Measurements from ENCODE around the gene FHIT. TPM values are rescaled to one million over a fixed set of nuclear protein-coding genes. Genes with fewer than 3 reads are reported as not detected.

The FHIT gene
- total and polyA plus RNA-seq, 7 donors: 0.98 to 10.4 (median 4.0) TPM

DNA sequence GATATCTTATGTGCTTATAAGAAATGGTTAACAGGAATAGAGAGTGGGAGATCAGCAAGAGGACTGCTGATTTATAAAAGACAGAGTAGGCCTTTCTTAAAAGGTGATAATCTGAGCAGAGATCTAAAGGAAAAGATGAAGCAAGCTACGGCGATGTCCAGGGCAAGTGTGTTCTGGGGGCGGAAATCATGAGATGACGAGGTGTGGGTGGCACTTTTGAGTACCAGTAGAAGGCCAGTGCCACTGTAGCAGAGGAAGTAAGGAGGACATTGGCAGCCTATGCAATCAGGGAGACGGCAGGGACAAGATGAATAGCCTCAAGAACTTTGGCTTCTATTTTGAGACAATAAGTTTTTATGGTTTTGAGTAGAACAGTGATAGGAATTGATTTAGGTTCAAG lies 492.4 kb downstream of the FHIT start:
- Histone ChIP-seq H3K4me1 (no peaks in the 10 kb centered on the region), H3K27me3 (ENCODE audit: insufficient read depth in 3 of 3, low read length in 2 of 3) (no peaks in the 10 kb centered on the region), H3K4me3 (no peak overlapping the region), H3K9me3 (no peaks in the 10 kb centered on the region), H3K27ac (no peak overlapping the region), H3K36me3 (ENCODE audit: insufficient read depth in 1 of 2, low read depth in 1 of 2) (no peaks in the 10 kb centered on the region)
- intact Hi-C loops (cut with DNase I): no loop called here
- DNase-seq: no peak
- 93 to 96% (median 95%) methylated on average over 5 of the region's 5 CpGs for WGBS, 3 donors
- TF ChIP-seq, protein P1, sequence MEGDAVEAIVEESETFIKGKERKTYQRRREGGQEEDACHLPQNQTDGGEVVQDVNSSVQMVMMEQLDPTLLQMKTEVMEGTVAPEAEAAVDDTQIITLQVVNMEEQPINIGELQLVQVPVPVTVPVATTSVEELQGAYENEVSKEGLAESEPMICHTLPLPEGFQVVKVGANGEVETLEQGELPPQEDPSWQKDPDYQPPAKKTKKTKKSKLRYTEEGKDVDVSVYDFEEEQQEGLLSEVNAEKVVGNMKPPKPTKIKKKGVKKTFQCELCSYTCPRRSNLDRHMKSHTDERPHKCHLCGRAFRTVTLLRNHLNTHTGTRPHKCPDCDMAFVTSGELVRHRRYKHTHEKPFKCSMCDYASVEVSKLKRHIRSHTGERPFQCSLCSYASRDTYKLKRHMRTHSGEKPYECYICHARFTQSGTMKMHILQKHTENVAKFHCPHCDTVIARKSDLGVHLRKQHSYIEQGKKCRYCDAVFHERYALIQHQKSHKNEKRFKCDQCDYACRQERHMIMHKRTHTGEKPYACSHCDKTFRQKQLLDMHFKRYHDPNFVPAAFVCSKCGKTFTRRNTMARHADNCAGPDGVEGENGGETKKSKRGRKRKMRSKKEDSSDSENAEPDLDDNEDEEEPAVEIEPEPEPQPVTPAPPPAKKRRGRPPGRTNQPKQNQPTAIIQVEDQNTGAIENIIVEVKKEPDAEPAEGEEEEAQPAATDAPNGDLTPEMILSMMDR (IDR thresholded peaks at IDR 0.05): no peak
- no peak for ATAC-seq

DNA sequence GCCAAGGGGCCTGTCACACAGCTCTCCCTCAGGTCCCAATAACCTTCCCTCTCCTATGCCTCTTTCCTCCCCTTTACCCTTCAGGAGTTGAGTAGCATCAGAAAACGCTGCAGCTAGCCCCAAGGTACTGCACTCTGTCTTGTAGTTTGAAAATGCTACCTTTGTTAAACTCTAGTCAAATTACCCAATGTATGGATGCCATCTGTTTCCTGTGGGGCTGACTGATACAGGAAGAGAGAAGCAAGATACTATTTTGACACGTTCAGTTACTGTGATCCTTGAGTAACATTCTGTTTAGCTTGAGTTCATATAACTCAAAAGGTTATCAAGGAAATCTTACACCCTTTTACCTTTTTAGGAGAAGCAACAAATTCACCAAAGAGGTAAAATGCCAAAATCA lies 493.1 kb downstream of the FHIT start:
- ATAC-seq: no peak
- 72 to 89% (median 79%) methylated on average over 2 of the region's 2 CpGs for WGBS, 3 donors
- TF ChIP-seq, protein P1 (IDR thresholded peaks at IDR 0.05): no peak
- DNase-seq: no peak
- Histone ChIP-seq H3K4me3 (no peak overlapping the region), H3K4me1 (no peaks in the 10 kb centered on the region), H3K27me3 (ENCODE audit: insufficient read depth in 3 of 3, low read length in 2 of 3) (no peaks in the 10 kb centered on the region), H3K27ac (no peak overlapping the region), H3K36me3 (ENCODE audit: insufficient read depth in 1 of 2, low read depth in 1 of 2) (no peaks in the 10 kb centered on the region), H3K9me3 (no peaks in the 10 kb centered on the region)
- intact Hi-C loops (cut with DNase I): no loop called here

DNA sequence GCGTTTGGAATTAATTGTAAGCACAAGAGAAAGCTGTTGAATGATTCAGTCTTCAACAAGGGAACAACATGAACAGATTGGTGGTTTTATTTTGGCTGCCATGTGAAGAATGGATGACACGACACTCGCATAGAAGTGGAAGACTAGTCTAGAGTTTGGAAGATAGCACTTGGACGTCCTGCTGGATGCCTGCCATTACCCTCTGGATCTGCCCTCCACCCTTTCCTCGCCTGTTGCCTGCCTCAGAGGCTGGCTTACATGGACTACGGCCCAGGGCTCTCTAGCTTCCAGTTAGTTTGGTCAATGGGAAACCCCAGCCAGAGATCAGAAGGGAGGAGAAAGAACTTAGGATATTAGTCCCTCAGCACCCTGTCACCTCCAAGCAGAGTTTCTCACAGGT lies 493.5 kb downstream of the FHIT start:
- WGBS, 3 donors: 64 to 77% (median 69%) methylated on average over 6 of the region's 6 CpGs
- DNase-seq (no peak), ATAC-seq (no peak)
- no peaks in the 10 kb centered on the region for H3K4me1 ChIP-seq
- intact Hi-C loops (cut with DNase I): no loop called here
- TF ChIP-seq, protein P1 (IDR thresholded peaks at IDR 0.05): no peak
- no peaks in the 10 kb centered on the region for H3K27me3 ChIP-seq (ENCODE audit: insufficient read depth in 3 of 3, low read length in 2 of 3)
- H3K9me3 ChIP-seq: no peaks in the 10 kb centered on the region
- H3K4me3 ChIP-seq: no peak overlapping the region
- H3K36me3 ChIP-seq (ENCODE audit: insufficient read depth in 1 of 2, low read depth in 1 of 2): no peaks in the 10 kb centered on the region
- H3K27ac ChIP-seq: no peak overlapping the region

DNA sequence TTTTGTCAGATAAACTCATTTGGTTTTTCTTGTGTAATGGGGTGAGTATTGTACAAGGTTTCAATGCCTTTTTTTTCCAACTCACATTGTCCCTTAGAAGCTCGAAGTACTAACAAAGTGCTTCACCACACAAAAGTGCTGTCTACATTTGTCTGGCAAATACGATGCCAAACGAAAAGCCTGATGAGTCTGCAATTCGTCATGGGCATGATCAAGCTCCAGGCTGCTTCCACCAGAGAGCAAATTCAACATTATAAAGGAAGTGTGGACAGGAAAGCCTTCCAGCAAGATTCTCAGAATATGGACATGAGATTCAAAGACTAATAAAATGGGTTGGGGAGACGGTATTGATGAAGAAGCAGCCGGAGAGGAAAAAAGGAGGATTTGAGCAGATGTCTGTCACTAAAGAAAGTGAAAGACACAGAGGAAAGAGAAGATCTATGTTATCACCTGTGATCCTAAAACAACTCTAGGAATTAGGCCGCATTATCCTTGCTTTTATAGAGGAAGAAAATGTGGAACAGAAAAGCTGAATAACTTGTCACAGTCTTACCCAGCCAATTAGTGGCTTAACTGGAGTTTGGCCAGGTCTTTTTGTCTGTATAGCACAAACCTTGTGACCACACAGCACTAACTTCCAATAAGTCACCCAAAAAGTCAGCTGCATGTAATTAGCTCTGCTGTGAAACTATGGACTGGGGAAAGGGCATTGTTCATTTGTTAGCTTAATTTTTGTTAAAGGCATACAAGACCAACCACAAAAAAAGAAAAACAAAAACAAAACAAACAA lies 494.8 kb downstream of the FHIT start:
- Histone ChIP-seq H3K27ac (no peak overlapping the region), H3K4me1 (no peaks in the 10 kb centered on the region), H3K4me3 (no peak overlapping the region), H3K27me3 (ENCODE audit: insufficient read depth in 3 of 3, low read length in 2 of 3) (no peaks in the 10 kb centered on the region), H3K9me3 (no peaks in the 10 kb centered on the region), H3K36me3 (ENCODE audit: insufficient read depth in 1 of 2, low read depth in 1 of 2) (no peaks in the 10 kb centered on the region)
- no peak for DNase-seq
- WGBS, 3 donors: 40 to 50% (median 49%) methylated on average over 7 of the region's 7 CpGs
- TF ChIP-seq, protein P1 (IDR thresholded peaks at IDR 0.05): no peak
- ATAC-seq: no peak
- intact Hi-C loops (cut with DNase I): no loop called here

DNA sequence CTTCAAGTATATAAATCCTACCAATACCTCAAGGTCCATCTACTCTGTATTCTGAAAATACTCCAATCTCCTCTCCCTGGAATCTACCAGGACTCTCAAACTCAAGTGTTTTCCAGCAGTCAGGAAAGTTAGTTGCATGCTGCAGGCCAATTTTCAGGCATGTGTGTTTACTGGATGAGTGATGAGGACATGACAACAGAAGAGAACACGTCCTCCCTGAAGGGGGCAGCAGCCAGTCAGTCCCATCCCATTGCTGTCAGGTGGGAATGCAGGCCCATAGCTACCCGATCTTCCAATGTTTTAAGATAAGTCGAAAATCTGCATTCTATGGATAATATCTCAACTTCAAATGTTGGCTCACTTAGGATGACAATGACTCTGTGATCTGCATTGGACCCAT lies 496.2 kb downstream of the FHIT start:
- H3K9me3 ChIP-seq: no peaks in the 10 kb centered on the region
- no peak overlapping the region for H3K4me3 ChIP-seq
- no peaks in the 10 kb centered on the region for H3K36me3 ChIP-seq (ENCODE audit: insufficient read depth in 1 of 2, low read depth in 1 of 2)
- H3K27ac ChIP-seq: no peak overlapping the region
- no peaks in the 10 kb centered on the region for H3K4me1 ChIP-seq
- TF ChIP-seq, protein P1 (IDR thresholded peaks at IDR 0.05): no peak
- ATAC-seq (no peak), DNase-seq (no peak)
- no peaks in the 10 kb centered on the region for H3K27me3 ChIP-seq (ENCODE audit: insufficient read depth in 3 of 3, low read length in 2 of 3)
- intact Hi-C loops (cut with DNase I): no loop called here
- WGBS, 3 donors: 69 to 84% (median 83%) methylated on average over 3 of the region's 3 CpGs

Data from psoas muscle (tissue), 8 donors.